ENCODE data around the gene FNBP1. TPM values are rescaled to one million over a fixed set of nuclear protein-coding genes. Genes with fewer than 3 reads are reported as not detected.

Gene FNBP1
- total and polyA plus RNA-seq, 4 donors: 21.9 to 92.9 (median 63.8) TPM

GRCh38 chr9:129934780-129935179 lies 108.2 kb downstream of the FNBP1 start:
- DNase-seq (no peak), ATAC-seq (ENCODE audit: low FRiP score) (no peak)
- intact Hi-C loops (cut with DNase I): loop anchor here in 1 of 2 donors (5.0 kb wide), 1 partner anchor 42 kb away; no protein-coding TSS in a partner anchor
- no peaks in the 10 kb centered on the region for H3K27me3 ChIP-seq (ENCODE audit: control insufficient read depth in 1 of 2, insufficient read depth in 2 of 2, low read length in 1 of 2)
- peaks cover 7 to 10% of the 10 kb centered on the region in 2 donors for H3K4me1 ChIP-seq (ENCODE audit: control insufficient read depth in 1 of 2, insufficient read depth in 2 of 2, low read length in 2 of 2)
- peak overlapping the region in 1 of 2 donors; percentile 57 for H3K27ac ChIP-seq (ENCODE audit: low read depth in 1 of 2, low read length in 2 of 2)
- no peaks in the 10 kb centered on the region for H3K9me3 ChIP-seq (ENCODE audit: control insufficient read depth, low read length)
- no peak overlapping the region for H3K4me3 ChIP-seq (ENCODE audit: low read length in 2 of 2)
- 39 to 46% methylated on average over 5 of the region's 5 CpGs for WGBS, 2 donors
- no peaks in the 10 kb centered on the region for H3K36me3 ChIP-seq (ENCODE audit: control insufficient read depth in 1 of 2, insufficient read depth in 2 of 2, low read length in 1 of 2)

GRCh38 chr9:129934041-129934591 lies 108.9 kb downstream of the FNBP1 start:
- intact Hi-C loops (cut with DNase I): loop anchor here in 1 of 2 donors (5.0 kb wide), 1 partner anchor 42 kb away; no protein-coding TSS in a partner anchor
- Histone ChIP-seq H3K4me1 (ENCODE audit: control insufficient read depth in 1 of 2, insufficient read depth in 2 of 2, low read length in 2 of 2) (peaks cover 7 to 10% of the 10 kb centered on the region in 2 donors), H3K9me3 (ENCODE audit: control insufficient read depth, low read length) (no peaks in the 10 kb centered on the region), H3K27me3 (ENCODE audit: control insufficient read depth in 1 of 2, insufficient read depth in 2 of 2, low read length in 1 of 2) (no peaks in the 10 kb centered on the region), H3K4me3 (ENCODE audit: low read length in 2 of 2) (no peak overlapping the region), H3K36me3 (ENCODE audit: control insufficient read depth in 1 of 2, insufficient read depth in 2 of 2, low read length in 1 of 2) (no peaks in the 10 kb centered on the region), H3K27ac (ENCODE audit: low read depth in 1 of 2, low read length in 2 of 2) (no peak overlapping the region)
- 48 to 54% methylated on average over 4 of the region's 4 CpGs for WGBS, 2 donors
- ATAC-seq (ENCODE audit: low FRiP score) (no peak), DNase-seq (no peak)

GRCh38 chr9:129933185-129934040 lies 109.6 kb downstream of the FNBP1 start:
- Histone ChIP-seq H3K4me1 (ENCODE audit: control insufficient read depth in 1 of 2, insufficient read depth in 2 of 2, low read length in 2 of 2) (peaks cover 7 to 8% of the 10 kb centered on the region in 2 donors), H3K9me3 (ENCODE audit: control insufficient read depth, low read length) (no peaks in the 10 kb centered on the region), H3K27me3 (ENCODE audit: control insufficient read depth in 1 of 2, insufficient read depth in 2 of 2, low read length in 1 of 2) (no peaks in the 10 kb centered on the region), H3K27ac (ENCODE audit: low read depth in 1 of 2, low read length in 2 of 2) (peak overlapping the region in 1 of 2 donors; percentile 87), H3K4me3 (ENCODE audit: low read length in 2 of 2) (no peak overlapping the region), H3K36me3 (ENCODE audit: control insufficient read depth in 1 of 2, insufficient read depth in 2 of 2, low read length in 1 of 2) (no peaks in the 10 kb centered on the region)
- no peak for DNase-seq
- intact Hi-C loops (cut with DNase I): loop anchor here in 1 of 2 donors (5.0 kb wide), 1 partner anchor 41 kb away; no protein-coding TSS in a partner anchor
- WGBS, 2 donors: 58 to 66% methylated on average over 8 of the region's 8 CpGs
- ATAC-seq (ENCODE audit: low FRiP score): no peak

GRCh38 chr9:129932303-129933151 lies 110.5 kb downstream of the FNBP1 start:
- H3K27ac ChIP-seq (ENCODE audit: low read depth in 1 of 2, low read length in 2 of 2): peak overlapping the region in 1 of 2 donors; percentile 76
- 54% methylated on average over 8 of the region's 8 CpGs for WGBS, 2 donors
- H3K4me1 ChIP-seq (ENCODE audit: control insufficient read depth in 1 of 2, insufficient read depth in 2 of 2, low read length in 2 of 2): peaks cover 7 to 8% of the 10 kb centered on the region in 2 donors
- H3K9me3 ChIP-seq (ENCODE audit: control insufficient read depth, low read length): no peaks in the 10 kb centered on the region
- ATAC-seq (ENCODE audit: low FRiP score) (no peak), DNase-seq (no peak)
- no peaks in the 10 kb centered on the region for H3K36me3 ChIP-seq (ENCODE audit: control insufficient read depth in 1 of 2, insufficient read depth in 2 of 2, low read length in 1 of 2)
- no peaks in the 10 kb centered on the region for H3K27me3 ChIP-seq (ENCODE audit: control insufficient read depth in 1 of 2, insufficient read depth in 2 of 2, low read length in 1 of 2)
- intact Hi-C loops (cut with DNase I): loop anchor here in 1 of 2 donors (5.0 kb wide), 1 partner anchor 40 kb away; no protein-coding TSS in a partner anchor
- H3K4me3 ChIP-seq (ENCODE audit: low read length in 2 of 2): no peak overlapping the region

- H3K36me3 ChIP-seq (ENCODE audit: control insufficient read depth in 1 of 2, insufficient read depth in 2 of 2, low read length in 1 of 2): peaks cover 0 to 2% of the 10 kb centered on the region in 2 donors
- no peak for DNase-seq
- H3K4me3 ChIP-seq (ENCODE audit: low read length in 2 of 2): no peak overlapping the region
- no peak for ATAC-seq (ENCODE audit: low FRiP score)
- 98 to 100% methylated on average over 2 of the region's 2 CpGs for WGBS, 2 donors
- intact Hi-C loops (cut with DNase I): loop anchor here in 1 of 2 donors (5.0 kb wide), 1 partner anchor 38 kb away; no protein-coding TSS in a partner anchor
- H3K27ac ChIP-seq (ENCODE audit: low read depth in 1 of 2, low read length in 2 of 2): no peak overlapping the region
- H3K4me1 ChIP-seq (ENCODE audit: control insufficient read depth in 1 of 2, insufficient read depth in 2 of 2, low read length in 2 of 2): peaks cover 7 to 8% of the 10 kb centered on the region in 2 donors
- H3K9me3 ChIP-seq (ENCODE audit: control insufficient read depth, low read length): no peaks in the 10 kb centered on the region
- H3K27me3 ChIP-seq (ENCODE audit: control insufficient read depth in 1 of 2, insufficient read depth in 2 of 2, low read length in 1 of 2): no peaks in the 10 kb centered on the region
Measured at GRCh38 chr9:129930743-129931142, 112.2 kb downstream of the FNBP1 start.

- Histone ChIP-seq H3K4me3 (ENCODE audit: low read length in 2 of 2) (no peak overlapping the region), H3K27me3 (ENCODE audit: control insufficient read depth in 1 of 2, insufficient read depth in 2 of 2, low read length in 1 of 2) (no peaks in the 10 kb centered on the region), H3K4me1 (ENCODE audit: control insufficient read depth in 1 of 2, insufficient read depth in 2 of 2, low read length in 2 of 2) (peaks cover 5 to 8% of the 10 kb centered on the region in 2 donors), H3K27ac (ENCODE audit: low read depth in 1 of 2, low read length in 2 of 2) (no peak overlapping the region), H3K9me3 (ENCODE audit: control insufficient read depth, low read length) (no peaks in the 10 kb centered on the region), H3K36me3 (ENCODE audit: control insufficient read depth in 1 of 2, insufficient read depth in 2 of 2, low read length in 1 of 2) (peaks cover 0 to 2% of the 10 kb centered on the region in 2 donors)
- ATAC-seq (ENCODE audit: low FRiP score) (no peak), DNase-seq (no peak)
- intact Hi-C loops (cut with DNase I): loop anchor here in 1 of 2 donors (5.0 kb wide), 1 partner anchor 37 kb away; no protein-coding TSS in a partner anchor
- WGBS, 2 donors: 96 to 98% methylated on average over 9 of the region's 9 CpGs
Measured at GRCh38 chr9:129929496-129930125, 113.4 kb downstream of the FNBP1 start.

- ATAC-seq (ENCODE audit: low FRiP score) (no peak), DNase-seq (no peak)
- intact Hi-C loops (cut with DNase I): no loop called here
- H3K27ac ChIP-seq (ENCODE audit: low read depth in 1 of 2, low read length in 2 of 2): no peak overlapping the region
- H3K4me3 ChIP-seq (ENCODE audit: low read length in 2 of 2): no peak overlapping the region
- WGBS, 2 donors: 74 to 79% methylated on average over 6 of the region's 6 CpGs
- peaks cover 0 to 3% of the 10 kb centered on the region in 2 donors for H3K36me3 ChIP-seq (ENCODE audit: control insufficient read depth in 1 of 2, insufficient read depth in 2 of 2, low read length in 1 of 2)
- no peaks in the 10 kb centered on the region for H3K9me3 ChIP-seq (ENCODE audit: control insufficient read depth, low read length)
- no peaks in the 10 kb centered on the region for H3K4me1 ChIP-seq (ENCODE audit: control insufficient read depth in 1 of 2, insufficient read depth in 2 of 2, low read length in 2 of 2)
- no peaks in the 10 kb centered on the region for H3K27me3 ChIP-seq (ENCODE audit: control insufficient read depth in 1 of 2, insufficient read depth in 2 of 2, low read length in 1 of 2)
Measured at GRCh38 chr9:129923589-129923988, 119.4 kb downstream of the FNBP1 start.

GRCh38 chr9:129921905-129922304 lies 121.1 kb downstream of the FNBP1 start:
- Histone ChIP-seq H3K4me3 (ENCODE audit: low read length in 2 of 2) (no peak overlapping the region), H3K9me3 (ENCODE audit: control insufficient read depth, low read length) (no peaks in the 10 kb centered on the region), H3K4me1 (ENCODE audit: control insufficient read depth in 1 of 2, insufficient read depth in 2 of 2, low read length in 2 of 2) (no peaks in the 10 kb centered on the region), H3K27ac (ENCODE audit: low read depth in 1 of 2, low read length in 2 of 2) (no peak overlapping the region), H3K27me3 (ENCODE audit: control insufficient read depth in 1 of 2, insufficient read depth in 2 of 2, low read length in 1 of 2) (no peaks in the 10 kb centered on the region), H3K36me3 (ENCODE audit: control insufficient read depth in 1 of 2, insufficient read depth in 2 of 2, low read length in 1 of 2) (peaks cover 0 to 2% of the 10 kb centered on the region in 2 donors)
- 87 to 91% methylated on average over 4 of the region's 4 CpGs for WGBS, 2 donors
- DNase-seq (no peak), ATAC-seq (ENCODE audit: low FRiP score) (no peak)
- intact Hi-C loops (cut with DNase I): no loop called here

All from aorta (tissue), 5 donors.